ENCODE results near the gene MAPRE2.

The MAPRE2 gene

GRCh38 chr18:35131387-35132020 lies 90.3 kb downstream of the MAPRE2 start:
- H3K4me3 ChIP-seq (ENCODE audit: low read length in 2 of 2): no peak overlapping the region
- H3K14ac ChIP-seq (ENCODE audit: low read length): no peak overlapping the region
- H2BK5ac ChIP-seq (ENCODE audit: low read length): no peak overlapping the region
- H3K27me3 ChIP-seq (ENCODE audit: control insufficient read depth in 3 of 3, insufficient read depth in 3 of 3, low read depth in 1 of 3, low read length in 3 of 3): no peaks in the 10 kb centered on the region
- WGBS, 2 donors (ENCODE audit: extremely low coverage in 2 of 2, insufficient read length in 2 of 2, insufficient replicate concordance in 1 of 2): no CpG with 5 or more reads among the region's 8 CpGs
- H3K18ac ChIP-seq (ENCODE audit: low read length): no peak overlapping the region
- no peak overlapping the region for H2AK5ac ChIP-seq (ENCODE audit: low read depth, low read length)
- H4K8ac ChIP-seq (ENCODE audit: low read depth, low read length): no peak overlapping the region
- no peak overlapping the region for H3K4me2 ChIP-seq (ENCODE audit: insufficient read depth, low read length, poor library complexity, severe bottlenecking)
- peaks cover 32 to 72% of the 10 kb centered on the region in 2 donors for H3K36me3 ChIP-seq (replicated peaks in 1 of 2; ENCODE audit: control insufficient read depth in 2 of 2, insufficient read depth in 2 of 2, low read length in 2 of 2)
- H2AFZ ChIP-seq (ENCODE audit: low read length): no peak overlapping the region
- H3K4me1 ChIP-seq (ENCODE audit: control insufficient read depth in 2 of 2, insufficient read depth in 1 of 2, low read depth in 1 of 2, low read length in 2 of 2): peaks cover 0 to 3% of the 10 kb centered on the region in 2 donors
- no peaks in the 10 kb centered on the region for H3K9me3 ChIP-seq (replicated peaks in 1 of 2; ENCODE audit: control insufficient read depth in 2 of 2, insufficient read depth in 1 of 2, low read depth in 1 of 2, low read length in 2 of 2)
- H3K4ac ChIP-seq (ENCODE audit: low read length): no peak overlapping the region
- H4K91ac ChIP-seq (ENCODE audit: low read depth, low read length, poor library complexity): no peak overlapping the region
- no peak for DNase-seq (ENCODE audit: low spot score)
- H3K27ac ChIP-seq (replicated peaks; ENCODE audit: low read length): no peak overlapping the region
- no peak overlapping the region for H2BK120ac ChIP-seq (ENCODE audit: low read depth, low read length)
- no peak overlapping the region for H2BK12ac ChIP-seq (ENCODE audit: low read length)
- no peak overlapping the region for H3K9ac ChIP-seq (ENCODE audit: low read depth, low read length, poor library complexity)
- H2BK15ac ChIP-seq (ENCODE audit: low read length): no peak overlapping the region
- H3K79me1 ChIP-seq (ENCODE audit: low read depth, low read length): no peaks in the 10 kb centered on the region
- no peak overlapping the region for H3K23ac ChIP-seq (ENCODE audit: low read depth, low read length, poor library complexity)

- Histone ChIP-seq H3K9me3 (replicated peaks in 1 of 2; ENCODE audit: control insufficient read depth in 2 of 2, insufficient read depth in 1 of 2, low read depth in 1 of 2, low read length in 2 of 2) (no peaks in the 10 kb centered on the region), H4K91ac (ENCODE audit: low read depth, low read length, poor library complexity) (no peak overlapping the region), H2AFZ (ENCODE audit: low read length) (no peak overlapping the region), H3K27ac (replicated peaks; ENCODE audit: low read length) (no peak overlapping the region), H3K4ac (ENCODE audit: low read length) (no peak overlapping the region), H2BK12ac (ENCODE audit: low read length) (no peak overlapping the region), H3K79me1 (ENCODE audit: low read depth, low read length) (no peaks in the 10 kb centered on the region), H2BK15ac (ENCODE audit: low read length) (no peak overlapping the region), H3K4me3 (ENCODE audit: low read length in 2 of 2) (no peak overlapping the region), H4K8ac (ENCODE audit: low read depth, low read length) (no peak overlapping the region), H3K4me2 (ENCODE audit: insufficient read depth, low read length, poor library complexity, severe bottlenecking) (no peak overlapping the region), H3K14ac (ENCODE audit: low read length) (no peak overlapping the region), H3K36me3 (replicated peaks in 1 of 2; ENCODE audit: control insufficient read depth in 2 of 2, insufficient read depth in 2 of 2, low read length in 2 of 2) (peaks cover 27 to 69% of the 10 kb centered on the region in 2 donors), H2AK5ac (ENCODE audit: low read depth, low read length) (no peak overlapping the region), H3K18ac (ENCODE audit: low read length) (no peak overlapping the region), H2BK5ac (ENCODE audit: low read length) (no peak overlapping the region), H3K4me1 (ENCODE audit: control insufficient read depth in 2 of 2, insufficient read depth in 1 of 2, low read depth in 1 of 2, low read length in 2 of 2) (peaks cover 0 to 3% of the 10 kb centered on the region in 2 donors), H3K23ac (ENCODE audit: low read depth, low read length, poor library complexity) (no peak overlapping the region), H3K27me3 (ENCODE audit: control insufficient read depth in 3 of 3, insufficient read depth in 3 of 3, low read depth in 1 of 3, low read length in 3 of 3) (no peaks in the 10 kb centered on the region), H3K9ac (ENCODE audit: low read depth, low read length, poor library complexity) (no peak overlapping the region), H2BK120ac (ENCODE audit: low read depth, low read length) (no peak overlapping the region)
- no CpG with 5 or more reads among the region's 10 CpGs for WGBS, 2 donors (ENCODE audit: extremely low coverage in 2 of 2, insufficient read length in 2 of 2, insufficient replicate concordance in 1 of 2)
- no peak for DNase-seq (ENCODE audit: low spot score)
Observed at GRCh38 chr18:35132021-35132902, 91.0 kb downstream of the MAPRE2 start.

GRCh38 chr18:35134190-35134730 lies 93.0 kb downstream of the MAPRE2 start:
- Histone ChIP-seq H3K36me3 (replicated peaks in 1 of 2; ENCODE audit: control insufficient read depth in 2 of 2, insufficient read depth in 2 of 2, low read length in 2 of 2) (peaks cover 25 to 56% of the 10 kb centered on the region in 2 donors), H3K9ac (ENCODE audit: low read depth, low read length, poor library complexity) (no peak overlapping the region), H3K9me3 (replicated peaks in 1 of 2; ENCODE audit: control insufficient read depth in 2 of 2, insufficient read depth in 1 of 2, low read depth in 1 of 2, low read length in 2 of 2) (no peaks in the 10 kb centered on the region), H4K91ac (ENCODE audit: low read depth, low read length, poor library complexity) (no peak overlapping the region), H2BK5ac (ENCODE audit: low read length) (no peak overlapping the region), H3K27ac (replicated peaks; ENCODE audit: low read length) (no peak overlapping the region), H3K4ac (ENCODE audit: low read length) (no peak overlapping the region), H3K4me2 (ENCODE audit: insufficient read depth, low read length, poor library complexity, severe bottlenecking) (no peak overlapping the region), H3K4me1 (ENCODE audit: control insufficient read depth in 2 of 2, insufficient read depth in 1 of 2, low read depth in 1 of 2, low read length in 2 of 2) (peaks cover 0 to 3% of the 10 kb centered on the region in 2 donors), H3K14ac (ENCODE audit: low read length) (no peak overlapping the region), H2AK5ac (ENCODE audit: low read depth, low read length) (no peak overlapping the region), H2BK15ac (ENCODE audit: low read length) (no peak overlapping the region), H2BK120ac (ENCODE audit: low read depth, low read length) (no peak overlapping the region), H3K4me3 (ENCODE audit: low read length in 2 of 2) (no peak overlapping the region), H3K27me3 (ENCODE audit: control insufficient read depth in 3 of 3, insufficient read depth in 3 of 3, low read depth in 1 of 3, low read length in 3 of 3) (no peaks in the 10 kb centered on the region), H2BK12ac (ENCODE audit: low read length) (no peak overlapping the region), H4K8ac (ENCODE audit: low read depth, low read length) (no peak overlapping the region), H2AFZ (ENCODE audit: low read length) (no peak overlapping the region), H3K18ac (ENCODE audit: low read length) (no peak overlapping the region), H3K23ac (ENCODE audit: low read depth, low read length, poor library complexity) (no peak overlapping the region), H3K79me1 (ENCODE audit: low read depth, low read length) (no peaks in the 10 kb centered on the region)
- no CpG with 5 or more reads among the region's 6 CpGs for WGBS, 2 donors (ENCODE audit: extremely low coverage in 2 of 2, insufficient read length in 2 of 2, insufficient replicate concordance in 1 of 2)
- no peak for DNase-seq (ENCODE audit: low spot score)
